NCI-H2029 treated with DMSO at 0.1 percent for 48 hours (cell line): ENCODE data around the gene GREM2.

Experiments used
- DNase-seq: peaks from one replicate; lab custom pipeline; 2025; lab: John Stamatoyannopoulos, UW

Gene GREM2

GRCh38 chr1:240611619-240612480, at the start of gene GREM2:
Gene GREM2 (minus strand): TSS chr1:240612155. CDS start chr1:240493475, 118,680 bp downstream.
- DNase-seq = no peak

GRCh38 chr1:240658312-240658960, 46.5 kb upstream of the GREM2 start:
- no peak for DNase-seq

- no peak for DNase-seq
Measured at GRCh38 chr1:240656531-240656930, 44.6 kb upstream of the GREM2 start.

GRCh38 chr1:240652961-240653409, 41.0 kb upstream of the GREM2 start:
- DNase-seq = no peak

GRCh38 chr1:240652549-240652948, 40.6 kb upstream of the GREM2 start:
- no peak for DNase-seq

GRCh38 chr1:240650877-240651276, 38.9 kb upstream of the GREM2 start:
- no peak for DNase-seq

GRCh38 chr1:240649733-240650721, 38.1 kb upstream of the GREM2 start:
- DNase-seq = no peak

- no peak for DNase-seq
Measured at GRCh38 chr1:240646571-240647240, 34.8 kb upstream of the GREM2 start.

GRCh38 chr1:240644732-240645131, 32.8 kb upstream of the GREM2 start:
- no peak for DNase-seq

GRCh38 chr1:240635466-240636256, 23.7 kb upstream of the GREM2 start:
- DNase-seq = no peak

- DNase-seq = no peak
Measured at GRCh38 chr1:240630409-240630808, 18.5 kb upstream of the GREM2 start.

GRCh38 chr1:240621249-240621648, 9.3 kb upstream of the GREM2 start:
- DNase-seq = no peak

GRCh38 chr1:240619906-240620621, 8.1 kb upstream of the GREM2 start:
- DNase-seq = no peak

- DNase-seq = no peak
Measured at GRCh38 chr1:240619357-240619756, 7.4 kb upstream of the GREM2 start.

GRCh38 chr1:240618946-240619345, 7.0 kb upstream of the GREM2 start:
- no peak for DNase-seq

- no peak for DNase-seq
Measured at GRCh38 chr1:240616018-240616417, 4.1 kb upstream of the GREM2 start.

GRCh38 chr1:240613356-240614142, 1.6 kb upstream of the GREM2 start:
- DNase-seq = no peak

- DNase-seq = no peak
Measured at GRCh38 chr1:240612811-240613210, 856 bp upstream of the GREM2 start.

GRCh38 chr1:240611228-240611618, 732 bp downstream of the GREM2 start:
- no peak for DNase-seq
